ENCODE data around the gene PLD4. TPM values are rescaled to one million over a fixed set of nuclear protein-coding genes. Genes with fewer than 3 reads are reported as not detected.
"Not testable (repeated sequence)": the region's sequence is repeated elsewhere in the genome, so short reads cannot be mapped to it uniquely, and the experiment has no call there.

PLD4 gene
- total RNA-seq, 4 donors from 2014 or later: 0.84 to 2.6 (median 1.2) TPM

GRCh38 chr14:104881369-104881979 lies 43.2 kb upstream of the PLD4 start:
- H3K4me3 ChIP-seq (ENCODE audit: low read depth, poor library complexity, severe bottlenecking): no peak overlapping the region
- no peak for TF ChIP-seq CTCF (IDR thresholded peaks at IDR 0.05)
- no peak for TF ChIP-seq POLR2A (IDR thresholded peaks at IDR 0.05)
- 74 to 87% methylated on average over 8 to 11 of the region's 13 CpGs for WGBS, 2 donors
- intact Hi-C loops (cut with DNase I; ENCODE audit: low total_unique reads): no loop called here
- DNase-seq (ENCODE audit: low spot score in 2 of 2): no peak

DNA sequence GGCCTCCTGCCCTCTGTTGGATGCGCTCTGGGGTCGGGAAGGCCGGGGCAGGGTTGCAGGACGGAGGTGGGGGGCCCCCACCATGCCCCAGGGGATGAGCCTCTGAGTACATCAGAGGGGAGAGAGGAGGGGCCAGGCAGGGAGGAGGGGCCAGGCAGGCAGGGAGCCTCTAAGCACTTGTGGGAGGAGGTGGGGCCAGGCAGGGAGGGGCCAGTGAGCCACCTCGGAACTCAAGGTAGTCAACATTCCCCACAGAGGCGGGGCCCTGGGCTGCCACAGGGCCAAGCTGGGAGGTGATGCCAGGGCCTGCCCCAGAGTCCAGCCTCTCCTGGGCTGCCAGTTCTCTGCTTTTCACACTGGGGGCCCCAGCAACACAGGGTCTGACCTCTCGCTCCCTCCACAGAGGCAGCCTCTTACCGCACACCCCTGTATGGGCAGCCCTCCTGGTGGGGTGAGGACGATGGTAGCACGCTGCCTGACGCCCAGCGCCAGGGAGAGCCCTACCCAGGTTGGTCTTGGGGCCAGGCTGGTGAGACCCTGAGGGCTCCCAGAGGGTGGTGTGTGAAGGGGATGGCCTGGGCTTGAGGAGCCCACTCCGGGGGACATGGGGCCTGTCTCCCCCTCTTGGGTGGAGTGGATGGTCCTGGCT lies 42.2 kb upstream of the PLD4 start:
- no peak for DNase-seq (ENCODE audit: low spot score in 2 of 2)
- WGBS, 2 donors: 46 to 63% methylated on average over 10 to 12 of the region's 13 CpGs
- H3K4me3 ChIP-seq (ENCODE audit: low read depth, poor library complexity, severe bottlenecking): no peak overlapping the region
- intact Hi-C loops (cut with DNase I; ENCODE audit: low total_unique reads): no loop called here
- TF ChIP-seq CTCF (IDR thresholded peaks at IDR 0.05) (no peak), POLR2A (IDR thresholded peaks at IDR 0.05) (no peak)

DNA sequence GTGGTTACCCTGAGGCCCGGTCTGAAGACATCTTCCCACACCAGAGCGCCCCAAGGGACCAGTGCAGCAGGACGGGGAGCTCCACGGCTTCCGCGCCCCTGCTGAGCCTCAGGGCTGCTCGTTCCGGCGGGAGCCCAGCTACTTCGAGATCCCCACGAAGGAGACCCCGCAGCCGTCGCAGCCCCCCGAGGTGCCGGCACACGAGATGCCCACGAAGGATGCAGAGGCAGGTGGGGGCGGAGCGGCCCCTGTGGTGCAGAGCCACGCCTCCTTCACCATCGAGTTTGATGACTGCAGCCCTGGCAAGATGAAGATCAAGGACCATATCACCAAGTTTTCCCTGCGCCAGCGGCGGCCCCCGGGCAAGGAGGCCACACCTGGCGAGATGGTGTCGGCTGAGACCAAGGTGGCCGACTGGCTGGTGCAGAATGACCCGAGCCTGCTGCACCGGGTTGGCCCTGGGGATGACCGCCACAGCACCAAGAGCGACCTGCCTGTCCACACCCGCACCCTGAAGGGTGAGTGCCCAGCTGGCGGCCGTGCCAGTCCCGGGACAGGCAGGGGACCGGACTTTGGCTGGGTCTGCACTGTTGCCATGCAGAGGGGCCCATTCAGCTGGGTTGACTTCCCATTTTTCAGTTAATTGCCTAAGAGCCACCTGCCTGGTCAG lies 41.6 kb upstream of the PLD4 start:
- 88 to 91% methylated on average over 22 to 27 of the region's 38 CpGs for WGBS, 2 donors
- intact Hi-C loops (cut with DNase I; ENCODE audit: low total_unique reads): no loop called here

DNA sequence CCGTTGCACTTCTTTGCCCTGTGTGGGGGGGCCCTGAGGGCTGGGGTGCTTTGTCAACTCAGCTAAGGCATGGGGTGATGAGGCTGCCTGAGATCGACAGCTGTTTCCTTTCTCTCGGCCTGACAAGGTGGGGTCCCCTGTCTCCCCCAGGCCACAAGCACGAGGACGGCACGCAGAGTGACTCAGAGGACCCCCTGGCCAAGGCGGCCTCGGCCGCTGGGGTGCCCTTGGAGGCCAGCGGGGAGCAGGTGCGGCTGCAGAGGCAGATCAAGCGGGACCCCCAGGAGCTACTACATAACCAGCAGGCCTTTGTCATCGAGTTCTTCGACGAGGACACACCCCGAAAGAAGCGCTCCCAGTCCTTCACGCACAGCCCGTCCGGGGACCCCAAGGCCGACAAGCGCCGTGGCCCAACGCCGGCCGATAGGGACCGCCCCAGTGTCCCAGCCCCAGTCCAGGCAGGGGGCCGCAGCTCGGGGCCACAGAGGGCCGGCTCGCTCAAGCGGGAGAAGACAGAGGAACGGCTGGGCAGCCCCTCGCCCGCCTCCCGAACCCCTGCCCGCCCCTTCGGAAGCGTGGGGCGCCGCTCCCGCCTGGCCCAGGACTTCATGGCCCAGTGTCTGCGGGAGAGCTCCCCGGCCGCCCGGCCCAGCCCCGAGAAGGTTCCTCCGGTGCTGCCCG lies 40.9 kb upstream of the PLD4 start:
- no peak for TF ChIP-seq POLR2A (IDR thresholded peaks at IDR 0.05)
- no peak for TF ChIP-seq CTCF (IDR thresholded peaks at IDR 0.05)
- DNase-seq (ENCODE audit: low spot score in 2 of 2): no peak
- WGBS, 2 donors: 93 to 94% methylated on average over 6 to 29 of the region's 49 CpGs
- H3K4me3 ChIP-seq (ENCODE audit: low read depth, poor library complexity, severe bottlenecking): no peak overlapping the region
- intact Hi-C loops (cut with DNase I; ENCODE audit: low total_unique reads): no loop called here

More for the DNA sequence above, 41.6 kb upstream of the PLD4 start:
- no peak for TF ChIP-seq POLR2A (IDR thresholded peaks at IDR 0.05)
- TF ChIP-seq CTCF (IDR thresholded peaks at IDR 0.05): no peak
- no peak overlapping the region for H3K4me3 ChIP-seq (ENCODE audit: low read depth, poor library complexity, severe bottlenecking)
- no peak for DNase-seq (ENCODE audit: low spot score in 2 of 2)

- H3K4me3 ChIP-seq (ENCODE audit: low read depth, poor library complexity, severe bottlenecking); DNase-seq (ENCODE audit: low spot score in 2 of 2); intact Hi-C loops (cut with DNase I; ENCODE audit: low total_unique reads): not testable (repeated sequence)
- WGBS, 2 donors: 92 to 95% methylated on average over 4 to 14 of the region's 34 CpGs
Measured at GRCh38 chr14:104884381-104884780, 40.3 kb upstream of the PLD4 start.

All from lower leg skin (tissue), 4 donors.